ENCODE measurements around the gene EXOC3.
"Not testable (repeated sequence)": the region's sequence is repeated elsewhere in the genome, so short reads cannot be mapped to it uniquely, and the experiment has no call there.

EXOC3 gene

DNA sequence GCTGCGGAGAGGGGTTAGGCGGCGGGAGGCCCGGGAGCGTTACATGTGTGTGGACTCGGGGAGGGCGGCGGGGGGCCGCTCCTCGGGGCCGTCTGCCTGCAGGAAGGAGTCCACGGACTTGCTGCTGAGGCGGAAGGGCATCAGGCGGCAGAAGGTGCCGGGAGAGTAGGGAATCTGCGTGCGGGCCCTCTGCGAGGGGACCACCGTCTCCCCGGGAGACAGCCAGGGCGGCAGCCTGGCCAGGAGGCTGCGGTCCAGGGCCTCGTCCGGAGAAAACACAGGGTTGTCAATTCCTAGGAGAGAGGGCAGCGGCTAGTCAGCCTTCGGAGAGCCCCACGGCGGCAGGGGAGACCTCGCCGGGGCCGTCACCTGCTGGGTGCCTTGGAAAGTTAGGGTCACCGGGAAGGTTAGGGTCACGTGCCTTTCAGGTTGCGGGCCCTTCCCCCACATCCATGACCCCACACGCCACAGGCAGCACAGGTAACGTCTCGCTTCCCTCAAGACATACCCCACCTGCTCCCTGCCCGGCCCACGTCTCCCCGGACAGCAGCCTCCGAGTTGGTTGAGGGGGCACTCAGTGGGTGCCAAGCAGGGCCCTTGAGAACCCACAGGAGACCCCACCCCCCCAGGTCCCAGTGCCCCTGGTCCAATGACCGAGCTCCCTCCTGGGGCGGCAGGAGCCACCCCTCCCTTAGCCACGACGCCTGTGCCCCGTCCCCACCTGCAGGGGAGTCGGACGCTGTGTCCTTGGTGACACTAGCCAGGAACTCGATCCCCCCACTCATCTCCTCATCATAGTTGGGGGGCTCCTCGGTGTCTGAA, 32.1 kb downstream of the EXOC3 start:
- DNase-seq: no peak

DNA sequence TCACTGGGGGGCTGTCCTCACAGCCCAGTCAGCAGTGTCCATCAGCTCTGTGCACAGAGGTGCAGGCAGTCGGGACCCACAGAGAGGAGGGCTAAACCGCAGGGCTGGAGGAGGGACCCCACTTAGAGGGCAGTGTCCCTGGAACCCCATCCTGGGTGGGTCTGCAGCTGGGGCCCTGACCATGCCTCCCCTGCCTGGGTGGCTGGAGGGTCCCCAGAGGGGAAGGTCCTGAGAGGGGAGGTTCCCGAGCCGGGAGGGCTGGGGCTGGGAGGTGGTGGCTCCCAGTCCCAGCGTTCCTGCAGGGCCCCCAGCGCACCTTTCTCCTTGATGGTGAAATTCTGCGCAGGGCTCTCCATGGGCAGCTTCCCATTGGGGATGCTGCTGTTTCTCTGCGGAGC, 32.7 kb downstream of the EXOC3 start:
- no peak for DNase-seq

DNA sequence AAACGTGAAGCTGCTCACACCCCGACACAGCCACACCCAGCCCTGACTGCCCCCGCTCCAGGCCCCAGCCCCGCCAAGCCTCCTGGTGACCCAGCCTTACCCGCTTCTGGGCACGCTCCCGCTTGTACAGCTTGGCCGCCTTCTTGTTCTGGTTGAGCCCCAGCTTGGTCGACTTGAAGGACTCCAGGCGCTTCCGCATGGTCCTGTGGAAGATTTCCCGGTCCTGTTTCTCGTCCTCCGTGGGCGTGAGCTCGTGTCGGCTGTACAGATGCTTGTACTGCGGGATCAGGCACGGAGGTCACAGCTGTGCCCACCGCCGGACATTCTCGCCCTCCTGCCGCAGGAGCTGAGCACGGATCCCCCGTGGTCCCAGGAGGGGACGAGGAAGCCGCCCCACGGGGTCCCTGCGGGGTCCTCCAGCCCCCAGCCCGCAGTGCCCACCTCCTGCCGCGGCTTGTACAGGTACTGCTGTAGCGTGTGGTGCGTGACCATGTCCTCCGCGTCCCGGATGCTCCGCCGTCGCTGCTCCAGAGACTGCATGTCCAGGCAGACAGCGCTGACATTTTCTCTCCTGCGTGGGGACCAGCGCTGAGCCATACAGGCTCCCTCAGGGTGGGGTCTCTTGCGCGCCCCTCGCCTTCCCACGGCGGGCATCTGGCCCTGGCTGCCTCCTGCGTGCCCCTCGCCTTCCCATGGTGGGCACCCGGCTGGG, 33.3 kb downstream of the EXOC3 start:
- no peak for DNase-seq

DNA sequence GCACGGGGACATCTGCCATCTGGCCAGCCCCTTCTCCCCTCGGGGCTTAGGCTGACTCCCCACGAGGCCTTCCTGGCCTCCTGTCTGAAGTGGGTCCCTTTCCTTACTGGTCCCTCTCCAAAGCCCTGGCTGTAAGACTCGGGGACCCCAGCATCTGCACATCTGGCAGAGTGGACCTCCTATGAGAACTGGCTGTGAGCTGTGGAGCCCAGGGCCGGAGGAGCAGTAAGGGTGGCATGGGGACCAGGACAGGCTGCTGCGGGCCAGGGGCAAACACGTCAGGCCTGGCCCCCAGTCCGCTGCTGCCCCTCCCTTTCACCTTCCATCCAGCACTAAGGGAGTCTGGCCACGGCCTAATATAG, 33.8 kb downstream of the EXOC3 start:
- no peak for DNase-seq

DNA sequence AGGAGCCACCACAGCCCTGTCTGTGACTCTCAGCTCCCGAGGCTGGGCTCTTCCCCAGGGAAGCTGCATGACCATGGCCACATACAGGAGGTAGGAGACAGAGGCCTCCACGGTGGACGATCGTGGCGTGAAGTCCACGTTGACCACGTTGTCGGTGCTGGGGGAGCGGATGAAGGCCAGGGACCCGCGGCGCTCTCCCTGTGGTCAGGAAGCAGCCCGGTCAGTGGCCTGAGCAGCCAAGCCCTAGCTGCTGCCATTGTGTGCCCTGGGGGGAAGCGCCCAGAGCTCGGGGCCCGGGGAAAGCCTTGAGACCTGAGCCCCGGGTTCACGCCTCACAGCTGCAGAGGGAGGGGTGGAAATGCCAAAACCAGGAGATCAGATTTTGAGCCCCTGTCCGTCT, 34.3 kb downstream of the EXOC3 start:
- no peak for DNase-seq

DNA sequence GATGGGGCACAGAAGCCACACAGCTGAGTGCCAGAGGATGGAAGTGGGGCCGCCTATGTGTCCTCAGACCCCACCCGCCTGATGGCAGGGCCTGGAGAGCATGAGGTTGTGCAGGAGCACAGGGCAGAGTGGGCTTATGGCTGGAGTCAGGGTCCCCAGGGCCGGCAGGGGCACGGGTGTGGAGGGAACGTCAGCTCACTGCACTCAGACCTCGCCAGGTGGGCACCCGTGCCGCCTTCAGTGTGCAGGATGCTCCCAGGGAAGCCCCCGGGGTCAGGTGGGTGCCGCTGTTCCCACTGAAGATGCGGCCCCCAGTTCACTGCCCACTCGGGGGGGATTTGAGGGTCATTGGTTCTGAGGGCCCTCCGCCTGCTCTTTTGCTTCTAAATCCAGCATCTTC, 34.9 kb downstream of the EXOC3 start:
- no peak for DNase-seq

DNA sequence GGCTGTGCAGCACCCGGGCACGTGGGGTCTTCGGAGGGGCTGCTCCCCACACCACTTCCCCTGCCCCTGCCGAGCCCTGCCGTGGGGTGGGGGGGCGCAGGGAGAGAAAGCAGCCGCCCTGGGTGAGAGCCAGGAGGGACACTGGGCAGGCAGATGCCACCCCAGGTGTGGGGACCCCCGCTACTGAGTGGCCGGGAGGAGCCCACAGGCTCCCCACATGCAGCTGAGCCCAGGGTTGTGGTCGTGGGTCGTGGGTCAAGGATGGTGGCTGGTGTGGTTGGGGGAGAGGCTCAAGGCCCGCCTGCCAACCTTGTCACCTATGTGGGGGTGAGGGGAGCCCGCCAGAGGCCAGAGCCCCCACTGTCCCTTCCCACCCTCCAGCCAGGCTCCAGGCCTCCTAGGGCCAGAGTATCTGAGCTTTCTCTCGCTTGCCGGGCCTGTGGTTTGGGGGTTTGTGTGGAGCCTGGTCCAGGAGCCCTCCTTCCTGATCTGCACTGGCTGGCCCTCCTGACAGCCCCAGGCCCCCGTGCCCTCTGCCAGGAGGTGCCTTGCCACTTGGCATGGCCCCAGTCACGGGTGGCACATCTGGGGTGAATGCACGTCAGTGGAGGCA, 35.5 kb downstream of the EXOC3 start:
- no peak for DNase-seq

DNA sequence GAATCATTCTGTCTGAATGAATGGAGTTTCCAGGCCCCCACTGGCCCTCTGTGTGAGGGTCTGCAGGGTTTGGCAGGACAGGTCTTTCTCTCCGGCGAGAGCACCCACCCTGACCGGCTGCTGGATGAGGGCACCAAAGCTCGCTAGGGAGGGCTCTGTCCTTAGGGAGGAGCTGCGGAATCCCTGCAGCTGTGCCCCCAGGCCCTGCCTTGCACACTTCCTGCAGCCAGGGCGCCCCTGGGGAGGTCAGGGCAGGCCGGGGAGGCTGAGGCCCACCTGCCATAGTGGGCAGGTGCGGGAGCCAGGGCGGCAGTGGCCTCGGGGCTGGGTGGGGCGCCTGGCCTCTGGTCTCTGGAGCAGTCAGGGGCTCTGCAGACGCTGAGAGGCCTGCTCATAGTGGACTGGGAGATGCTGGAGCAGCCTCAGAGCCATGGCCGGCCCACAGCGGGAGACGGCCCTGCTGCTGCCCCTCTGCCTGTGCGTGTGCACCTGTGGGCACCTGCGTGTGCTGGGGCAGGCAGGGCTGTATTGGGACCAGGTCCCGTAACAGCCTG, 36.1 kb downstream of the EXOC3 start:
- no peak for DNase-seq

DNA sequence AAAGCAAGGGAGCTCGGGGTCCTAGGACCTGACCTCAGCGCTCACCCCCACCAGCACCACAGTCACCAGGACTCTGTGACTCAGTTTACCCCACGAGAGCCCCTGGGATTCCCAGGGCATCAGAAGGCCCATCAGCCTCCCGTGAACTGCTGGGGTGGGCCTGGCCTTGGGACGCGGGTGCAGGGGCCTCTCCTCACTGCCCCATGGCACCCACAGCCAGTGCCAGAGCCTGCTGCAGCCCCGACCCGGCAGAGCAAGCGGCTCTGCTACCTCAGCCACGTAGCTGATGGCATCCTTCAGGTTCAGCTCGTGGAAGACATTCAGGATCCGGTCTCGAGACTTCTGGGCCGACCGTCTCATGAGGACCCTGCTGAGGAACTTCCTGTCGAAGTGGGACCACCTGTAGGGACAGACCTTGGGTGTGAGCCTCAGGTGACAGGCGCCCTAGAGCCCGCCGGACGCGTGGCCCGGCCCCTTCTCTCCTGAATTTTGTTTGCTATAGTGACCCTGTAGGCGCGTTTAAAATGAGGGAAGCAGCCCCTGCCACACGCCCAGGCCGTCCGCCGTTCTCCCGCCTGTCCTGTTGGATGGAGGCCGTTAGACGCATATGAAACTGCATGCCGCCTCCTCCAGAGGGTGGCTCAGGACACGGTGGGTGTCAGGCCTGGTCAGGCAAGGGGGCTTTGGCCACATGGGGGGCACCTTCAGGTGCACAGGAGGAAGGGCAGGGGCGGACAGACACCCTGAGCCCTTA, 36.8 kb downstream of the EXOC3 start:
- DNase-seq: no peak

DNA sequence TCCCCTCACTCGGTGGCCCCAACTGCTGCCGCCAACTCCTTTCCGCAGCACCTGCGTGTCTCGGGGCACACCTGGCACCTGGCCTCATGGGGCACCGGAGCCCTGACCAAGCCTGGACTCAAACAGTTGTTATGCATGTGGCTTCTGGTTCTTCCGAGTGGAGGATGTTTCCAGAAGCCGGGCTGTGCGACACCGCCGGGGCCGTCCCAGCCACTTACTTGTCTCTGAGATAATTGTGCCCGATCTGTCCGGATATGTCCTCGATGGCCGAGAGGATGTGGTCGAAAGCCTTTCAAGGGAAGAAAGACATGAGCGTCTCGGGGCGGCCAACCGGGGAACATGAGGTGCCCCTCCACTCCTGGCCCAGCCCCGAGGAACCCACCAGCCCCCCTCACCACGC, 38.4 kb downstream of the EXOC3 start:
- no peak for DNase-seq

DNA sequence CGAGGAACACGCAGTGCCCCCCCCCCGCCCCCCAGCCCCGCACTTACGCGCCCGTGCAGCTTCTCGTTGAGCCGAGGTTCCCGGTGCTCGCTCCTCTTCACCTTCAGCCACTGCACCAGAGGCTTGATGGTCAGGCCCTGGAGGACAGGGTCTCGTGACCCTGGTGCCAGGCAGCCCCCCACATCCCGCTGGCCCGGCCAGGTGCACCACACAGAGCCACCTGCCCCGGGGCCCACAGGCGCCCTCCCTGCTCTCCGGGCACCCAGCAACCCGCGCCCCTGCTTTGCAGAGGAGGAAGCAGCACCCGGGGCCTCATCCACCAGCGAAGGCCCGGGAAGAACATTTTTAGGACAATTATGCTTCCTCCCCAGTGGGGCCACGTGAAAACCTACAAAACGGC, 39.0 kb downstream of the EXOC3 start:
- DNase-seq: no peak

DNA sequence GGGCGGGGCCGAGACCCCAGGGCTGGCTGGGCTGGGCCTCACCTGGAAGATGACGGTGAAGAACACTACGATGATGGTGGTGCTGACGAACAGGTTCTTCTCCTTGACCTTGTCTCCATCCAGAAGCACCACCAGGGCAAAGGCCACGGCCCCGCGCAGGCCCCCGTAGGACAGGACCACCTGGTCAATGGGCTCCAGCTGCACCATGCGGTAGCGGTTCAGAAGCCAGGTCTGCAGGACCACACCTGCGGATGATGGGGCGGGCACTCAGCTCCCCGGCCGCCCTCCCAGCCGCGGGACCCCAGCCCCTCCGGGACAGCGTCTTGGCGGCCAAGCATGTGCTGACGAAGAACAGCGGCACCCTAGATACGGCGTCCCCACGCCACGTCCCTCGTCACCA, 39.5 kb downstream of the EXOC3 start:
- DNase-seq: no peak

DNA sequence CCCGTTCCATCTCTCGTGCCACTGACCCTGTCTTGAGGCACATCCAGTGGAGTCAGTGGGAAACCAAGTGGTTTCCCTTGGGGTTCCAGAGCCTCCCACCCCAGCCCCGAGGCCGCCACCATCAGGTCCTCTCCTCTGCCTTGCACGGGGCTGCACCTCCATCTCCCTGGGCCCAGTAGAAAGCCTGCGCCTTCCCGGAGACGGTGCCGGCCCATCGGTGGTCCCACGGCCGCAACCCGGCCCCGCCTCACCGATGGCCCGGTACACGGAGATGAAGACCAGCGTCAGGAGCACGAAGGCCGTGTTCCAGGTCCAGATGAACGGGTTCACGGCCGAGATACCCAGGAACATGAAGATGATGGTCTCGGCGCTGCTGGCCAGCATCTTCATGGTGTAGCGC, 40.0 kb downstream of the EXOC3 start:
- DNase-seq: no peak

DNA sequence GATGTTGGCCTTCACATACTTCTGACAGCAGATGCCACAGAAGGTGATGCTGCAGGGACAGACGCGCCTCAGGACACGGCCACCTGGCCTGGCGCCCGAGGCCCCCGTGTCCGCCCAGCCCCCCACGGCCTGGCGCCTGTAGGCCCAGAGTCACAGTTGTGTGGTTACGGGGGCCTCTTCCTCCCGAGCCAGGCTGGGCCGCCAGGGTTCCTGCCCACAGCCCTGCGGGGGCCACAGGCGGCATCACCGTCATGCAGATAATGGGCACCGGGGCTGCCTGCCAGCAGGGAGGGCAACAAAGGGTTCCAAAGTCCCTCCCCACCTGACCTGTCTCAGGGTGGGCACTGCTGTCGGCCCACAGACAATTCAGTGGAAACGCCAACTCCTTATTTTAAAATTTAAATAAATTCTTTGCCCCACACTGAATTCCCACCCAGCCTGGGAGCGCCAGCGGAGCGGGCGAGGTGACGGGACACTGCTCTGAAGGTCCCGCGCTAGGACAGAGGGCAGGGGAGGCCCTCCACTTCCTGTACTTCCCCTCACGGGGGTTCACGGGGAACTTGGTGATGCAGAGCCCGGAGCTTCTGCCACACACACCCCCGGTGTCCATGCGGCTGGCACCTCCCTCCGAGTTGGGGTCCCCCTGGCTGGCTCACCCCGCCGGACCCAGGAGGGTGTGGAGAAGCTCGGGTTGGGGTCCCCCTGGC, 40.6 kb downstream of the EXOC3 start:
- no peak for DNase-seq

DNA sequence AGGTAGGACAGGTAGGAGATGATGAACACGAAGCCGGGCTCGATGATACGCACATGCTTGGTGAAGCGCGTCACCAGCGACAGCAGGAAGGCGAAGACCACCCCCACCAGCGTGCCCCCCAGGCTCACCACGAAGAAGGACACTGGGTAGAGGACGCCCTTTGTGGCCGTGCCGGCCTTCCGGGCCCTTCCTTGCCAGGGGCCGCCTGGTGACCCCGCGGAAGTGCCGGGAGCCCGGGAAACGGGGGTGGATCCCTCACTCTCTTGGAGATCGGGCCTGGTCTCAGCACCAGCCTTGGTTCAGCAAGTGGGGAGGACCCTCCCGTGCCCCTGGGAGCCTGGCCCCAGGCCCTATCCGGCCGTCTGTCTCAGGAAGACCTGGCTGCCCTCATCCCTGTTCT, 41.6 kb downstream of the EXOC3 start:
- no peak for DNase-seq

DNA sequence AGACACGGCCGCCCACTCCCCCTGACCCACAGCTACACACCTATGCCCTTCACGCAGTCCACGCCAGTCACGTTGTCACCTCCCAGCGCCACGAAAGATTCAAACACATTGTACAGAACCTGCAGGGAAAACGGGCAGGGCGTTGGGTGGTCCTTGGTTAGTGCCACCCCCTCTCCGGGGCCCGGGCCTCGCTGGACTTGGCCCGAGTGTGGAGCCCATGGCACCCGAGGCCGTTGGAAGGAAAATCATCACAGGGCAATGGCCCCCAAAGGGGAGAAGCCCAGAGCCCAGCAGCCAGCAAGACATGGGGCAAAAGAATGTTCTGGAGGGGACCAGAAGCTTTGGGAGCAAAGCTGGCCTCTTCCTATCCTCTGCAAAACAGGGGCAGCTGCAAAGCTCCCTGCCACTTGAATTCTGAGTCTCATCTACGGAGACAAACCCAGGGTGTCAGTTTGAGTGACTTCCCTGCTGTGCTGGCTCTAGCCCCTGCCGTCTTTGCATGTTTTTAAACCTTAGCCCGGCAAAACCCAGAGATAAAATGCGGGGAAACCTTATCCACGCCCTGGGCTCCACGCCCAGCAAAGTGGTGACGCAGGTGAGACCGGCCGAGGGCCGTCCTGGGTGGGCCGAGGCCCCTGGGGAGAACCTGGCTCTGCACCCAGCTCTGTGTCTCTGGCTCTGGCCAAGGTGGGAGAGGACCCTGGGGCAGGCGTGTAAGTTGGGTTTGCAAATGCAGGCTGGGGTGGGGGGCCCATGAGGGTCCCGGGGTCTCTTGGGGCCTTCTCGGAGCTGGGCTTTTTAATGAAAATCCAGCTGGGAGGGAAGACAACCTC, 42.4 kb downstream of the EXOC3 start:
- peak; percentile 4 for DNase-seq

DNA sequence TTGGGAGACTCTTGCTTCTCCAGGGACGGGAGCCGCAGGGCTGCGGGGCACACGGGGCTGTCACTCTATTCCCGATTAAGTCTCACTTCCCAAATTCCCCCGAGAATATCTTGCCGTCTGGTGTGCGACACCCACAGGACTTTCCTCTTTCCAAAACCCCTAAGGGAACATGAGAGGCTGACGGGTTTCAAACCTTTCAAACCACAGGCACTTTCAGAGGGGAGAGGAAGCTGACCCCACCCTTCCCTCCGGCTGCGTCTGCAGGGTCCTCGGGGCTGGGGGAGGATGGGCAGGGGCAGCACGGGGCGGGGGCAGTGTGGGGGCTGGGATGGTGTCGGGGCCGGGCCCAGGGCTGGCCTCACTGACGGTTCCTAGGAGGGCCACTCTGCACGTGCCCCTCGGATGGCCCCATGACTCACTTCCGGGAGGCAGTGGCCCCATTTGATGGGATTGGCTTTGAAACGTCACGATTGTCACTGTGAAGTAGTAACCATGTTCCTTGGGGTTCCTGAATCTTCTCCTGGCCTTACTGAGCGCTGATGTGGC, 43.0 kb downstream of the EXOC3 start:
- DNase-seq: peak; percentile 42

DNA sequence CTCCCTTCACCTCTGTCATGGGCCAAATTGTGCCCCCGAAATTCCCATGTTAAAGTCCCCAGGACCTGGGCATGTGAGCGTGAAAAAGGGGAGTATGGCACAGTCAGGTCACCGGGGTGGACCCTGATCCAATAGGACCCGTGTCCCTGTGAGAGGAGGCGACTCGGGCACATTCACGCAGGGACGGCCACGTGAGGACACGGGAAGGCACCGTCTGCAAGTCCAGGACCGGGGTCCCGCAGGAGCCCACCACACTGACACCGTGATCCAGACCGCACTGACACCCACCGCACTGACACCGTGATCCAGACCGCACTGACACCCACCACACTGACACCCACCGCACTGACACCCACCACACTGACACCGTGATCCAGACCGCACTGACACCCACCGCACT, 43.6 kb downstream of the EXOC3 start:
- DNase-seq: not testable (repeated sequence)

DNA sequence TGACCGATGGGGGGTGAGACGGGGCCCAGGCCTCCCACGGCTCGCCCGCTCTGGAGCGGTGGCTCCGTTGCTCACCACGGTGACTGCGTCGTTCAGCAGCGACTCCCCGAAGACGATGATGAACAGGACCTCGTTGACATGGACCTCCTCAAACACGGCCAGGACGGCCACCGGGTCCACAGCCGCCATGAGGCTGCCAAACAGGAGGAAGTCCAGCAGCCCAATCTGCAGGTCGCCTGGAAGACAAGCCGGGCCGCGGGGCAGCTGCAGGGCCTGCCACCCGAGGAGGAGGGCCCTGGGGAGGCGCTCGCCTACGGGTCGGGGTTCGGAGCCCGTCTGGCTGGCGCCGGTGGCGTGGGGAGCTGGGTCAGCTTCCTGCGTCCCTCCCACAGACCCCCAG, 45.3 kb downstream of the EXOC3 start:
- no peak for DNase-seq

DNA sequence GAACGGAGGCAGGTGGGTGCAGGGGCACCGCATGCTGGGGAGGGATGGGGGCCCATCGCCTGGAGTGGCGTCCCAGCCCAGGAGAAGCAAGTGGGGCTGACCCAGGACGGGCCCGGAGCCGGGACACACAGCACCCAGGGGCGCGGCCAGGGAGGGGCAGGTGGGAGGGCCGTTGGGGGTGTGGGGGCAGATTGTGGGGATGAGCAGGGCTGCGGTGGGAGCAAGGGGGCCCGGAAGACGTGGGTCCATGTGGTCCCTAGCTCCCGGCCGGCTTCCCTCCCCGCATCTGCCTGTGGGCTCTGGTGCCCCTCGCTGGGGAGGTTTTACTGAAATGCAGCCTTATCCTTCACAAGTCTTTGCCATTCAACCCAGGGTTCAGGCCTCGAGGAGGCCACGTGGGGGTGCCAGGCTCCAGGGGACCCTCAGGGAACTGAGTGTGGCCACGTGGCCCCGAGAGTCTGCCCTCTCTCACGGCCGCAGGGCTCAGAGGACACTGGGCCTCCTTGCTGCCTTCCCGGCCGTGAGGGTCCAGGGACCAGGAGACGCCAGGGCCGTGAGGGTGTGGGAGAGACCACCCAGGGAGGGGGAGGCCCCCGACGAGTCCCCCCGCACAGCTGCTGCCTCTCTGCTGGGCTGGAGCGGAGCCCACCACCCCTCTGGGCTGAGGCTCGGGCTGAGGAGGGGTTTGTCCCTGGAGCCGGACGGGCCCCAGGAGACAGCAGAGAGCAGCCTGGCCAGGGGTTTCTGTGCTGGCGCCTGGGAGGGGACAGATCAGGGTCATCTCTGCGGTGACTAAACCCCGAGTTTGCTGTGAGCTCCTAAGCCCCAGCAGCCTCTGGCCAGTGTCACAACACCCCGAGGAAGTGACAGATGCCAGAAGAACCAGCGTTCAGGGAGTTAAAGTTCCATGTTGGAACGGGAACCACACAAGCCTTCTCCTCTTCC, 46.0 kb downstream of the EXOC3 start:
- DNase-seq: no peak
